ENCODE measurements around the gene FMNL1. TPM values are rescaled to one million over a fixed set of nuclear protein-coding genes. Genes with fewer than 3 reads are reported as not detected.

The FMNL1 gene
- total RNA-seq, 1 donor from 2014 or later = 12.1 TPM

Other genes starting within 250 kb of the FMNL1 start
- 22.4 and 50.2 TPM in 2 replicates for gene DCAKD, start 170.3 kb upstream of the FMNL1 start, total RNA-seq
- 82.5 and 102 TPM in 2 replicates for gene NMT1, start 160.6 kb upstream of the FMNL1 start, total RNA-seq
- gene PLCD3, start 89.4 kb upstream of the FMNL1 start, total RNA-seq = 26.9 and 98.1 TPM in 2 replicates
- gene ACBD4, start 86.2 kb upstream of the FMNL1 start, total RNA-seq = 7.2 and 9.6 TPM in 2 replicates
- 10.8 and 38.0 TPM in 2 replicates for gene HEXIM1, start 73.4 kb upstream of the FMNL1 start, total RNA-seq
- 5.6 and 7.3 TPM in 2 replicates for gene HEXIM2, start 60.0 kb upstream of the FMNL1 start, total RNA-seq
- gene SPATA32, start 40.2 kb downstream of the FMNL1 start, total RNA-seq = 0.10 TPM in 1 of 2 replicates, not detected in the other
- 3.1 and 9.9 TPM in 2 replicates for gene MAP3K14, start 95.1 kb downstream of the FMNL1 start, total RNA-seq
- gene ARHGAP27, start 211.0 kb downstream of the FMNL1 start, total RNA-seq = 12.1 and 22.6 TPM in 2 replicates